Tibial artery (tissue), 4 donors: ENCODE data around the gene GGT1.

Experiments used
- DNase-seq, 2 donors: peaks; one replicate each; pipeline ENCODE4 v3.0.0-alpha.2; 2019
- H3K27ac ChIP-seq, 2 donors: fragments of 200-600 bp; sonication (generic) in 1 of 2; 1 replicate in 1 of 2; 2 replicates in 1 of 2; pipeline ENCODE4 v1.5.1; 2018 to 2019; ENCODE audit warnings: mild to moderate bottlenecking in 1 of 2
- H3K27me3 ChIP-seq, 2 donors: fragments of 200-600 bp; sonication (generic) in 1 of 2; one replicate each; pipeline versions ENCODE4 v1.5.1 to v1.6.0; 2016 to 2019
- H3K36me3 ChIP-seq, 3 donors: fragments of 200-600 bp; sonication (generic) in 2 of 3; one replicate each; pipeline ENCODE4 v1.5.1; 2016 to 2019; ENCODE audit warnings: mild to moderate bottlenecking in 2 of 3
- H3K4me1 ChIP-seq, 4 donors: fragments of 200-600 bp; sonication (generic) in 2 of 4; 1 replicate in 3 of 4; 2 replicates in 1 of 4; pipeline ENCODE4 v1.5.1; 2016 to 2019
- H3K4me3 ChIP-seq, 2 donors: fragments of 200-600 bp; sonication (generic) in 1 of 2; 1 replicate in 1 of 2; 2 replicates in 1 of 2; pipeline ENCODE4 v1.5.1; 2018 to 2019; ENCODE audit warnings: mild to moderate bottlenecking in 2 of 2
- H3K9me3 ChIP-seq, 3 donors: fragments of 200-600 bp; sonication (generic) in 1 of 3; one replicate each; pipeline ENCODE4 v1.5.1; 2016 to 2019
- intact Hi-C: fragments of 100-400 bp; cut with DNase I; formaldehyde crosslinking; loops from one replicate; pipeline ENCODE4 v1.15.0; 2023; ENCODE audit warnings: low total_unique reads
- TF ChIP-seq, protein P1 (sequence below), 2 experiments: fragments of 200-600 bp in 1 of 2; fragments of 450-650 bp in 1 of 2; IDR thresholded peaks; one replicate each; pipeline ENCODE4 v1.5.1; 2017 to 2019; ENCODE audit warnings: antibody characterized with exemption in 2 of 2, mild to moderate bottlenecking in 1 of 2, moderate library complexity in 1 of 2

Gene GGT1

DNA sequence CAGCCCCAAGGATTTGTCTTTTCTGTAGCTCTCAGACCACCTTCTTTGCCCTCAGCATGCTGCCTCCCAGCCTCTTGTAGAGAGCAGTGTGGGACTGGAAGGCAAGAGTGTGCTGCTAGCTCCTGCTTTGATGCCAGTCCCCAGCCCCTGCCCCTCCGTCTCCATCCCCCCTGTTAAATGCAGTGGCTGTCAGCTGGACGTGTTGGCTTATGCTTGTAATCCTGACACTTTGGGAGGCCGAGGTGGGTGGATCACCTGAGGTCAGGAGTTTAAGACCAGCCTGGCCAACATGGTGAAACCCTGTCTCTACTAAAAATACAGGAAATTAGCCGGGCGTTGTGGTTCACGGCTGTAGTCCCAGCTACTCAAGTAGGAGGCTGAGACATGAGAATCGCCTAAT is 31.7 kb upstream of the GGT1 start:
- Histone ChIP-seq H3K36me3 (peaks cover 62 to 92% (median 78%) of the 10 kb centered on the region in 3 donors), H3K27me3 (no peaks in the 10 kb centered on the region), H3K4me1 (peaks cover 0 to 4% (median 0%) of the 10 kb centered on the region in 4 donors), H3K27ac (no peak overlapping the region), H3K4me3 (no peak overlapping the region), H3K9me3 (no peaks in the 10 kb centered on the region)
- no peak for DNase-seq
- intact Hi-C loops, result no loop called here
- TF ChIP-seq, protein P1, sequence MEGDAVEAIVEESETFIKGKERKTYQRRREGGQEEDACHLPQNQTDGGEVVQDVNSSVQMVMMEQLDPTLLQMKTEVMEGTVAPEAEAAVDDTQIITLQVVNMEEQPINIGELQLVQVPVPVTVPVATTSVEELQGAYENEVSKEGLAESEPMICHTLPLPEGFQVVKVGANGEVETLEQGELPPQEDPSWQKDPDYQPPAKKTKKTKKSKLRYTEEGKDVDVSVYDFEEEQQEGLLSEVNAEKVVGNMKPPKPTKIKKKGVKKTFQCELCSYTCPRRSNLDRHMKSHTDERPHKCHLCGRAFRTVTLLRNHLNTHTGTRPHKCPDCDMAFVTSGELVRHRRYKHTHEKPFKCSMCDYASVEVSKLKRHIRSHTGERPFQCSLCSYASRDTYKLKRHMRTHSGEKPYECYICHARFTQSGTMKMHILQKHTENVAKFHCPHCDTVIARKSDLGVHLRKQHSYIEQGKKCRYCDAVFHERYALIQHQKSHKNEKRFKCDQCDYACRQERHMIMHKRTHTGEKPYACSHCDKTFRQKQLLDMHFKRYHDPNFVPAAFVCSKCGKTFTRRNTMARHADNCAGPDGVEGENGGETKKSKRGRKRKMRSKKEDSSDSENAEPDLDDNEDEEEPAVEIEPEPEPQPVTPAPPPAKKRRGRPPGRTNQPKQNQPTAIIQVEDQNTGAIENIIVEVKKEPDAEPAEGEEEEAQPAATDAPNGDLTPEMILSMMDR (IDR thresholded peaks at IDR 0.05), result no peak

DNA sequence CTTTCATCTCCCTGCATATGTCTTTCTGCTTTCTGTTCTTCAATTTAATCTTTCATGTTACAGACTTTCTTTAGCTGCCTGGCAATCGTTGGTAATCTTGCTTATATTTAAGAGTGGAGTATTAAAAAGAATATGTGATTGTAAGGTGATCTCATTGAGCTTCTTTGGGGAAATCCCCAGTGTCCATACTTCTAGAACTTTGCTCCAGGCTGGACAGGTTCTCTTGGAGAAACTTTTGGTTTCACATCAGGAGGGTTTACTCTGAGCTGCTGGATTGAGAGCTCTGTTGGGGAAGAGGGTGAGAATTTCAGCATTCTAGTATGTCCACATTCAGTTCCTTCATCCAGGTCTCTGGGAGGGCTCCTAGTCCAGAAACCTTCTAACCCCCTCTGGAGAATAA is 26.2 kb upstream of the GGT1 start:
- H3K27me3 ChIP-seq, result no peaks in the 10 kb centered on the region
- H3K36me3 ChIP-seq, result peaks cover 26 to 60% (median 34%) of the 10 kb centered on the region in 3 donors
- no peaks in the 10 kb centered on the region for H3K9me3 ChIP-seq
- no peak overlapping the region for H3K27ac ChIP-seq
- H3K4me3 ChIP-seq, result no peak overlapping the region
- H3K4me1 ChIP-seq, result no peaks in the 10 kb centered on the region
- TF ChIP-seq, protein P1 (IDR thresholded peaks at IDR 0.05), result no peak
- intact Hi-C loops, result no loop called here
- DNase-seq, result no peak

DNA sequence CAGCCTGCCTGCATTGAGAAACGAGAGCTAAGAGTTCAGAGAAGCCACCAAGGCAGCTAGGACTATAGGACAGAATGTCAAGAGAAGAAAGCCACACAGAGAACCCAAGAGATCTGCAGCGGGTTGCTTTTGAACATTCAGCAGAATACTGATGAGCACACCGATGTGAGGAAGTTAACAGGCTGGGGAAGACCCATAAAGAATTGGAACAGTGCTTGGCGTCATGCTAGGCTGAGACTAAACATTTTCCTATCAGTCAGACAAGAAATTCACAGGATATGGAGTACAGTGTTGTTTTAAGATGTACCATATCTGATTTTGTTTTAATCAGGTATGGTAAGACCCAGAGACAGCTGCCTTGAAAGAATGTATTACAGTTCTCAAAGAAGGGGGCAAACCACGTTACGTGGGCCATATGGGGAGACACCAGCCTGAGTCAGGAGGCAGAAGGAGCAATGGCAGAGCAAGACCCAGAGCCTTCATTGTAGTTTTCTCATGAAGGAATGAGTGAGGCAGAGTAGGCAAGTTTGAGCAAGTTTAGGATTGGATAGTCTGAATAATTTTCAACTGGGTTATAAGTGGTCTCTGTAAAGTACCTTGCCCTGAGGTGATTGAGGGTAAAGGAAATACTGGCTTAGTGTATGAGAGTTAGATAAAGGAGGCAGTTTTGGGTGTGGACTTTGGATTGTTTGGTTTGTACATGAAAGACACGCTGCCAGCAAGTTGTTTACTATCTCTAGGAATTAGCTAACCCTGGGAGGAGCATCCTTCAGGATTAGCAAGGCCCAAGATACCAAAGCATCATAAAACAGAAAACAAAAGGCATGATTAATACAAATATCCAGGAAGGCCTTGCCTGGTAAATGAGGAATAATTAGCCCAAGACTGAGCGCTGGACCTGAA is 24.4 kb upstream of the GGT1 start:
- Histone ChIP-seq H3K27me3 (no peaks in the 10 kb centered on the region), H3K36me3 (peaks cover 12 to 42% (median 17%) of the 10 kb centered on the region in 3 donors), H3K9me3 (no peaks in the 10 kb centered on the region), H3K4me3 (no peak overlapping the region), H3K4me1 (peaks cover 0 to 6% (median 2%) of the 10 kb centered on the region in 4 donors), H3K27ac (no peak overlapping the region)
- no peak for DNase-seq
- TF ChIP-seq, protein P1 (IDR thresholded peaks at IDR 0.05), result no peak
- intact Hi-C loops, result no loop called here

DNA sequence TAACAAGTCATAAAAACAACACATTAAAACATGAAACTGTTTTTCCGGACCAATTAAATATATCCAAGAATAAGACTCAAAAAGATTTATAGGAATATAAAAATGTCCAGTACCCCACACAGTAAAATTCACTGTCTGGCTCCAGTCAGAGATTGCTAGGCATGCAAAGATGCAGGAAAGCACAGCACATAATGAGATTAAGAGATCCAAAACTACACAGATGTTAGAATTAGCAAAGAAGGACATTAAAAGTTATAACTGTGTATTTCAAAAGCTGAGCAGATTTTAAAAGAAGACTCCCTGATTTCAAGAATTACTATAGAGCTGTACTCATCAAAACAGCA is 23.8 kb upstream of the GGT1 start:
- no peak overlapping the region for H3K27ac ChIP-seq
- intact Hi-C loops, result no loop called here

DNA sequence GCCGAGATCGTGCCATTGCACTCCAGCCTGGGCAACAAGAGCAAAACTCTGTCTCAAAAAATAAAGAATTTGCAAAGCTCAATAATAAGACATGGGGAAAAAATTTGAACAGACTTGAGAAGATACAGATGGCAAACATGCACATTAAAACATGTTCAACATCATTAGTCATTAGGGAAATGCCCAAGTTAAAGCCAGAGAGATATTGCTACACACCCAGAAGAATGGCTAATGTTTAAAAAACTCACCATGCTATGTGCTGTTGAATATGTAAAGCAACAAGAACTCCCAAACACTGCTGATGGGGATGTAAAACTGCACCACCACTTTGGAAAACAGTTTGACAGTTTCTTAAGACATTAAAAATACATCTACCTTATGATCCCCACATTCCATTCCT is 22.7 kb upstream of the GGT1 start:
- H3K4me3 ChIP-seq, result no peak overlapping the region
- H3K27me3 ChIP-seq, result no peaks in the 10 kb centered on the region
- no peak for DNase-seq
- no peak overlapping the region for H3K27ac ChIP-seq
- H3K36me3 ChIP-seq, result peaks cover 0 to 29% (median under 1%) of the 10 kb centered on the region in 3 donors
- H3K9me3 ChIP-seq, result no peaks in the 10 kb centered on the region
- intact Hi-C loops, result no loop called here
- TF ChIP-seq, protein P1 (IDR thresholded peaks at IDR 0.05), result no peak
- H3K4me1 ChIP-seq, result peaks cover 0 to 22% (median 10%) of the 10 kb centered on the region in 4 donors

More for the DNA sequence above, 23.8 kb upstream of the GGT1 start:
- Histone ChIP-seq H3K4me1 (peaks cover 0 to 12% (median 8%) of the 10 kb centered on the region in 4 donors), H3K27me3 (no peaks in the 10 kb centered on the region), H3K9me3 (no peaks in the 10 kb centered on the region), H3K36me3 (peaks cover 8 to 36% (median 11%) of the 10 kb centered on the region in 3 donors), H3K4me3 (no peak overlapping the region)
- TF ChIP-seq, protein P1 (IDR thresholded peaks at IDR 0.05), result no peak
- no peak for DNase-seq
